Activated CD4-positive, alpha-beta T cell treated with anti-CD3 and anti-CD28 coated beads for 24 hours (primary cell): ENCODE results near the gene STARD9.
A peak's percentile ranks its signal among the peaks of the same experiment; 100 is the strongest.
"Not testable (repeated sequence)": the region's sequence is repeated elsewhere in the genome, so short reads cannot be mapped to it uniquely, and the experiment has no call there.

Experiments
- DNase-seq, 2 donors: peaks; one replicate each; pipeline ENCODE4 v3.0.0-alpha.2; 2020; ENCODE audit warnings: low read depth in 2 of 2

Gene STARD9

DNA sequence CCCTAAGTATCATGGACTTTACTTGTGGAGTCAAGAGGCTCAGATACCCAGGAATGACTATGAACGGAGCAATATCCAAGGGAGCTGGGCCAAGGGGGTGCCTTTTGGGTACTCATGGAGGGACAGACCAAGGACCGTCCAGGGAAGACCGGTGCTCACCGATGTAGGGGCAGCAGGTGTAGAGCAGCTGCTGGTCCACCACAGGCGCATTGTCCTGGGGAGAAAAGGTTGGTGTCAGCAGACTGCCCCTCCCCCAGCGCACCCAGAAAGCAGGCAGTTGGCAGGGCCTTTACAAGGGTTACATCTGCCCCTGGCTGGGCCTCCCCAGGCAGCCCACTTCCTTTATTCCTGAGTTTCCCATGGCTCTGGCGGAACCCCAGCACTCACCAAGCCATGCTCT is 154.0 kb downstream of the STARD9 start:
- DNase-seq, result no peak

DNA sequence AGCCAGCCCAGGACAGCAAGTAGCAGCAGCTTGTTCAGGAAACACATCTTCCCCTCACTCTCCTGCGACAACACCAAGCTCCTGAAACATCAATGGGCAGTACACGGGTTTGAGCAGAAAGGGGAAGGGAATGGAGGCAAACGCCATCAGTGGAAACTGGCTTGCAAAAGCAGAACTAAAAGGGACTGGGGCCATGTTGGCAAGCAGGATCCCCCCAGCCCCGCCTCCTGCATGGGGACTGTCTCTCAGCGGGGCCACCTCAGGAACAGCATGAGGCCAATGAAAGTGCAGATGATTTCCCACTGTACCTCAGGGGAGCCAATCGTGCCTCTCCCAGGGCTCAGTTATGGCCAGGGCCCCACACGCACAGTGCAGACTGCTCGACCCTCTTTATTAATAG is 154.7 kb downstream of the STARD9 start:
- no peak for DNase-seq

DNA sequence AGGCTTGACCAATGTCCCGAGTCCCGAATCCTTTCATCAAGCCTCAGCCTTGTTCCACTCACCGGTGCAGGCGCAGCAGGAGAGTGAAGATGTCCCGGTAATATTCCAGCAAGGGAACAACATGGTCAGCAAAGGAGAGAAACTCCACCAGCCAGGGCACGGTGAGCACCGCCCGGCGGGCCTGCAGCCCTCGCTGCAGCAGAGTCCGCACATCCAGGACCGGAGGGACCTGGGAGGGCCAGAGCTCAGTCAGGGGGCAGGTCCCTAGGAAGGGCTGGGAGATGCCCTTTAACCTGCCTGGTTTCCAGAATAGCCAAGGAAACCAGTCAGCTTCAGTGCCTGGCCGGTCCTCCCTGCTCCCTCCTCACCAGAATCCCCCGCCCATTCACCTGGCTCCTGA is 155.1 kb downstream of the STARD9 start:
- DNase-seq, result no peak

DNA sequence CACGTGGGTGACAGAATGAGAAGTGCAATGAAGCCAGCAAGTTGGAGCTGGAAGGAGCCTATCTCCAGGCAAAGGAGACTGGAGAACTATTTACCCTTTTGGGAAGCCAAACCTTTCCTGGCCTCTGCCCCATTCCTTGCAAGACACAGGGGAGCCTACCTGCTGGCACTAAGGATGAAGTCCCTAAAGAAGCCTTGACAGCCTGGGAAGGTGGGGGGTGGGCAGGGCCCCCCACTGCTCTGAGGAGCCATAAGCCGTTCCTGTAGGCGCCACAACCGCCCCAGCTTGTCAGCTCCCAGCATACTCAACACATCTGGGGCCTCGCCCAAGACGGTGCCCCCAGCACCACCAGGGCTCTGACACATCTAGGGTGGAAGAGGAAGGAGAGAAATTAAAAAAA is 156.1 kb downstream of the STARD9 start:
- DNase-seq, result no peak

DNA sequence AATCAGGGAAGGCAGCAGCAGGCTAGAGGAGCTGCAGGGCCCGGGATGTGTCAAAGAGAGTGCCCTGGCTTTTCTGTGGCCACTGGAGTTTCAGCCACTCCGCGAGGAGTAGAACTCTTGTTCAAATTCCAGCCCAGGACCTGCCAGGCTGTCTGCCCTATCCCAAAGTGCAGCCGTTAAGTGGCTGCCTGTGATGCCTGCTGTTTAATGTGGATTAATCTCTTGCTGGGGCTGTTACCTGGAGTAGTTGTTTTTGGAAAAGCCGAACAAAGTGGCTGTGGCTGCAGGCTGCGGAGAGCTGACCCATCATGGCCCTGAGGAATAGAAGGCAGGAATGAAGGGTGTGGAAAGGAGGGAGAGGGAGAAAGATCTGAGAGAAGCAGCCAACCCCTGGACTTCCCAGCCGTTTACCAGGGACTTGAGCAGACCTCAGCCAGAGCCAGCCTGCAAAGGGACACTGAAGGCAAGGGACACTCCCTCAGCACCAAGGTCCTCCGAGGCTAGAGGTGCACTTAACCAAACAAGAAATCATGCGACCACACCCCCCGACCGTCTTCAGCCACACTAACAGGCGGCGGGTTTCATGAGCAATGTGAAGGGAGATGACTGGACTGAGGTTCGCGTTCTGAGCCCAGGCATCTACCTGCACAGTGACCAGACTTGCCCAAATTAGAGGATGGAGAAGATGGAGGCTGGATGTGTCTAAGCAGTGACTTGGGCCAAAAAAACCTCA is 156.9 kb downstream of the STARD9 start:
- no peak for DNase-seq

DNA sequence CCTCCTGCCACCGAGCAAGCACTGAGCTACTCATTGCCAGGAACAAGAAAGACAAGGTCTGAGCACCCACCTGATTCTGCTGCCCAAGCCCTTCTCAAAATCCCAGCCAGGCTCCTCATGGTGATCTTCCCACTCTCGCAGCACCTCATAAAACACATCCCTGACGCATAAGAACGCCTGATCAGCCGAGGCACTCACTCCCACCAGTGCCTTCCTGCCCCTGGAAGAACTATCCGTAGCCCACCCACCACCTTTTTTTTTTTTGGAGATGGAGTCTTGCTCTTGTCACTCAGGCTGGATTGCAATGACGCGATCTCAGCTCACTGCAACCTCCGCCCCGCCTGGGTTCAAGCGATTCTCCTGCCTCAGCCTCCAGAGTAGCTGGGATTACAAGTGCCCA is 157.6 kb downstream of the STARD9 start:
- DNase-seq, result no peak

DNA sequence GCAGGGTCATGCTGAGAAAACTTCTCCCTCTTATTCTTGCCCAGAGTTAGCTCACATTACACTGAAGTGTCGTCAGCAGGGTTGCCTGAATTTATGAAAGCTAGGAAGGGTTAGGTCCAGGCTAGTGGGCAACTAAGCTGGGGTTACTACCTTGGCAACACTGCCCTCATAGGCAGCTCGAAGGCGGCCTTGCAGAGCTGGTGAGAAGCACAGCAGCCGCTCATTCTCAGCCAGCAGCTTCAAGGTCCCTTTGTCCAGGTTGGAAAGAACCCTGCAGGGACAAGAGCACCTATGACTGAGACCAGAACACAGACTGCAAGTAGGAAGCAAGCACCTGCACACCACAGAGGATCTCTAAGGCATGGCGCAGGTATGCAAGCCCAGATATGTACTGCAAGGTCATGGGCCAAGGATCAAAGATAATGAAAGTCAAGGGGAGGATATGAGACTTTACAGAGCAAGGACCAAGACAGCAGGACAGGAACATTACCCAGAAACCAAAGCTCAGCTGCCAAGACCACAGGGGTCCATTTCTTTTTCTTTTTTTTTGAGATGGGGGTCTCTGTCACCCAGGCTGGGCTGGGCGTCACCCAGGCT is 158.8 kb downstream of the STARD9 start:
- DNase-seq, result no peak

DNA sequence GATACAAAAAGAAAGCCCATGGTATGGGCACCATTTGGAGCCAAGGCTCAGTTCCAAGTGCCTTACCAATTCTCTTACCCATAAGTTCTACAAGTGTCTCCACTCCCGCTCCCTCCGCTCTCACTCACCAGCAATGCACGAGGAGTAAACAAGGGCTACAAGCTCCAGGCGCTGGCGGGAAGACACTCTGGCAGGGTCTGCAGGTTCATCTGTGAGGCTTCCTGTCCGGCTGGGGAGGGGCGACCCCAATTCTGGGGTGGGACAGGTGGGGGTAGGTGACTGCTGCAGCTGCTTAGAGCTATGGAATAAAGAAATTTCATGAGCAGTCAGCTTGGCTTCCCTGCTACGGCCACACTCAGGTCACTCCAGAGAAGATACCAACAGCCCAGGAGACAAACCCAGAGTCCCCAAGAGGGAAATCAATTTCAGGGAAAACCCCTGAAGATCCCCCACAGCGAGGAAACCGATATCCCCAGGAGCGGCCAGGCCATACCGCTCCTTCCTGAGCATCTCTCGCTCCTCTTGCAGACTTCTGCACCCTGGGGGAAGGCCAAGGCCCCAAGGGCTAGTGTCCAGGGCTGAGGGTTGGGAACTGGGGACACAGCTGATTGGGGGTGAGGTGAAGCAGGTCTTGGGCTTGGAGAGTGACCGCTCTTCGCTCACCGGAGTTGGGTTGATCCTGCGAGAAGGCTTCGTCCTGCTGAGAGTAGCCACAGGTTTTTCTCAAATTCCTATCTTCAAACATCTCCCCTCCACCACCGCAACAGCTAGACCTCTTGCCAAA is 160.2 kb downstream of the STARD9 start:
- no peak for DNase-seq

DNA sequence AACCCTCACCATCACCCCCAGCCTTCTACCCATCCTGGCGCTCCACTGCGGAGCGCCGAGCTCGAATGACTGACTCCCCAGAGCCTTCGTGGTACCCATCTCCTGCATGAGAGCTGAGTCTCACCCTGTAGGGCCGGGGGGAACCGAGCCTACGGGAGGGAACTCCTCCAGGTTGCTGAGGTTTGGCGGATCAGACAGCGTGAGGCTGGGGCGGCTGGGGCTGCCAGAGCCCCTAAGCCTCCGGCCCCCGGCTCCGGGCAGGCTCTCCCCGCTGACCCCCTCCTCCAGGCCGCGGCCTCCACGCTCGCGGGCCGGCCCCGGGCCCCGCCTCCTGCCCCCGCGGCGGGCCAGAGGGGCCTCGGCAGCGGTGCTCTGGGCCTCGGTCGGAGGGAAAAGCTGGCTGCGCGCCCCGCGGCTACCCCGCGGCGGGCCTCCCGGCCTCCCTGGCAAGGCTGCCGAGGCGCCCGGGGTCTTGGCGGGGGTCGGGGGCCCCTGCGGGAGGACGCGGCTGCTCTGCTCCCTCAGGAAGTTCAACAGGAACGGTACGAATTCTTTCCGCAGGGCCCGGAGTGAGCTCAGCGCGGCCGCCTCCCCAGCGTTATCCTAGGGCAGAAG is 160.9 kb downstream of the STARD9 start:
- peak in 1 of 2 donors; percentile 4 for DNase-seq

DNA sequence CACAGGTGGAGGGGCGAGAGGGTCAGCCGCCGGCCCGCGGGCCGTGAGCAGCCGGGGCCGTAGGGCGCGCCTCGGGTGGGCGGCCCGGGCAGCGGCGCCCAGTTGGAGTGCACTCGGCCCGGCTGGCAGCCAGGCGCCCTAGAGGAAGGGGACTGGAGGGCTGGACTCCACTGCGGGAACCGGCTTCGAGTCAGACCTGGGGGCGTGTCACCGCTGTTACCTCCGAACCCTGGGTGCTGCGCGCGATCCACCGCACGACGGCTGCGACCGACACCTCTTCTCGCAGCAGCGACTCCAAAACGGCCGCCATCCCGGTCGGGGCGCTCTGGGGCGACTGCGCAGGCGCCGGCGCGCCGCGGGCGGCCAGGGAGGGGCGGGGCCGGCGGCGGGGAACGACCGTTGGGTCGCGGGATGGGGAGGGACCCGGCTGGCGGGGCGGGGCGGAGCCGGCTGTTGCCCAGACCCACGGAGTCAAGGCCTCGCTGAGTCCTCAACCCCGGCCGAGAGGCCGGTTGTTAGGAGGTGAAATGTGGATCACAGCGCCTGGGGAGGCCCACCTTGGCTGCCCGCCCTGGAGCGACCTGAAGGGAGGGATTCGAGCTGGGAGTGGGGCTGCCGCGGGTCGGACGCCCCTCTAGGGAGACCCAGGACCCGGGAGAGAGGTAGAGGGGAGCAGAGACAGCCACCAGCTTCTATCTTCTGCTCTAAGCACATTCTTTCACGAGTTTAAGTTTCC is 161.6 kb downstream of the STARD9 start, which contains the start of gene CDAN1:
Gene CDAN1 (minus strand): TSS at position 336 of the 736 bp plus-strand sequence. CDS start 26 bp downstream, at position 310.
- DNase-seq, result peak; percentile 88 to 92

DNA sequence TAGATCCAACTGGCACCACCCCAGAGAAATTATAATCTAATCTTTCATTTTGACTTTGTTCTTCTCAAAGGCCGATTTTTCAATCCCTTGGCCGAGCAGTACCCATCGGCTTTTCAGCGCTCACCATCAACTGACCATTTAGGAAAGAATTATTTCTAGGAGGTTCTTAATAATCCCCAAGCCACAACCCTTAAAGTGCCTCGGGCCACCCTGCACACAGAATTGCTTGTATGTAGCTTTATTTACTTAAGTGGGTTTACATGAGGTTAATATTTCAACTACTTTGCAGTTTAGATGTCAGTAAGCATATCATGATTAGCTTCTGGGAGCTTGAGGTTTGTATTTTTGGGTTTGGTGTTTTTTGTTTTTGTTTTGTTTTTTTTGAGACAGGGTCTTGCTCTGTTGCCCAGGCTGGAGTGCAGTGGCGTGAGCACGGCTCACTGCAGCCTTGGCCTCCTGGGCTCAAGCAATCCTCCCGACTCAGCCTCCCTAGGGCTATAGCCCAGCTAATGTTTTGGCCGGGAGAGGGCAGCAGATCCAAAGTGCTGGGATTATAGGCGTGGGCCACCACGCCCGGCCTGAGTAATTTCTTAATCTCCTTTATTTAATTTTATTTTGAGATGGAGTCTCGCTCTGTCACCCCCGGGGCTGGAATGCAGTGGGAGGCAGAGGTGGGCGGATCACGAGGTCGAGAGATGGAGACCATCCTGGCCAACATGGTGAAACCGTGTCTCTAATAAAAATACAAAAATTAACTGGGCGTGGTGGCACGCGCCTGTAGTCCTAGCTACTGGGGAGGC is 162.3 kb downstream of the STARD9 start:
- no peak for DNase-seq

DNA sequence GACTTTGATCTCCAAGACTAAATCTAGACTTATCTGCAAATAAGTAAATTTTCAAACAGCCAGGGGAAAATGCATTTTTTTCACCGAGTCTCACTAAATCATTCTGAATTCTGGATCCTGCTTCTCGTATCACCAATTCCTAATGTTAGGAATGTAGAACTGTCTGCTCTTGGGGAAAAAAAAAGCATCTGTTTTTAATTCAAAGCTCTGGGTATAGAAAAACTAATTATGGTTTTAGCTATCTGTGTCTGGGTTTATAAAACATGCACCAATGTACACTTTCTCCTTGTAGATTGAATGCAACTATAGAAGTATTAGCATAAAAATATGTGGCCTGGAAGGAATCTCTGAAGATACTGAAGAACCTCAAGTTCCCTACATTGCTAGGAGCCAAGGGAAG is 166.3 kb downstream of the STARD9 start:
- DNase-seq, result no peak

DNA sequence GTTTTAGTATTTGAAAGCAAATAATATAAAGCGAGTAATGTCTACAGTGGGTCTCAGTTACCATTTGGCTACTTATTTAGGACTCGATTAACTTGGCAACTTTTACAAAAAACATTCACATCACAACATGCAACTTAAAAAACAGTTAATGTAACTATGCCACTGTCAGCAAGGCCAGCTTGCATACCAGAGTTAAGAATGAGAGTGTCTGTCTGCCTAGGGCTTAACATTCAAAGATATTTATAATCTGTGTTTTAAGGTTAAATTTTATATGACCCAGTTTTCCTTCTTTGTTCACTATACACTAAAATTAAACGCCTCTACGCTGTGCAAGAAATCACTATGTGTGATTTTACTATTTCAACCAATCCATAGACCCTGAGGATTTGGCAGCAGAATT is 166.7 kb downstream of the STARD9 start:
- no peak for DNase-seq

DNA sequence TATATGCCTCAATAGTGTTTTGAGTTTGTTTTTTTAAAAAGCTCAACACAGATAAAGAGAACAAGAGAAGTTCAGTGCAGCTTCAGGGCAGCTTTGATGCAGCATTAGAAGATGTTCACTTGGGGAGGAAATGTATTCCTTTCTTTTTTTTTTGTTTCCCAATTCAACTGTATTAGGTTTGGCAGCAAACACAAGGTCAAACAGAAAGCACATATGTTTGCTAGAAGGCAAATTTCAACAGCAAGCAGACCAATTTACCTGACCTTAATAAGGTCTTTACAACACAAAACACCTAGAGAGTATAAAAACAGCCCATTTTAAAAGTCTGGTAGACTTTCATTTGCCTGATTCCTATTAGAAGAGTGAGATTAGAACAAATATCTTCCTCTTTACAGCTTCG is 168.8 kb downstream of the STARD9 start:
- DNase-seq, result no peak

DNA sequence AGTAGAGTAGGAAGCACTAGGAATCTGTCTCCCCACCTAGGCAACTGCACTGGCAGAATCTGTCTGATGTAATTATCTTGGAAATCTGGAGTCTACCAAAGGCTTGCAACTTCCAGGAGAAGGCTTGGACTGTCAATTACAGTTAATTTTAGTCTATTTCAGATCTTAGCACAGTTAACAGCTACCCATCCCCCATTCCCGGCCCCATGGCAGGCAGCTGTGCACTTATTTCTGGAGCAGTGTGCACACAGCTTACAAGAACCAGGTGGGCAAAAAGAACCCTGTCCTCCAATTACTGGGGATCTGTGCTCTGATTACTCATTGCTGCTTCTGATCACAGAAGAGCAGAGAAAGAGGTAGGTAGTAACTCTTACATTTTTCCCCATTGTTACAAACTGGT is 173.9 kb downstream of the STARD9 start:
- DNase-seq, result no peak

DNA sequence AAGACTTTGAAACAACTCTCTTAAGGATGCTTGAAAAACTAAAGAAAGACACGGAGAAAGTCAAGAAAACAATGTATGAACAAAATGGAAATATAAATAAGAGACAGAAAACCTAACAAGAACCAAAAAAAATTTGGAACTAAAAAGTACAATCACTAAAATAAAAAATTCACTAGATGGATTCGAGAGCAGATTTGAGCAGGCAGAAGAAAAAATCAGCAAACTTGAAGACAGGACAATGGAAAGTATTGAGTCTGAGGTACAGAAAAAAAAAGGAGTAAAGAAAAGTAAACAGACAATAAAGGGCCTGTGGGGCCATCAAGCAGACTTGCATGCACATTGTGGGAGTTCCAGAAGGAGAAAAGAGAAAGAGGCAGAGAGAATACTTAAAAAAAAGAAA is 174.9 kb downstream of the STARD9 start:
- DNase-seq, result no peak

DNA sequence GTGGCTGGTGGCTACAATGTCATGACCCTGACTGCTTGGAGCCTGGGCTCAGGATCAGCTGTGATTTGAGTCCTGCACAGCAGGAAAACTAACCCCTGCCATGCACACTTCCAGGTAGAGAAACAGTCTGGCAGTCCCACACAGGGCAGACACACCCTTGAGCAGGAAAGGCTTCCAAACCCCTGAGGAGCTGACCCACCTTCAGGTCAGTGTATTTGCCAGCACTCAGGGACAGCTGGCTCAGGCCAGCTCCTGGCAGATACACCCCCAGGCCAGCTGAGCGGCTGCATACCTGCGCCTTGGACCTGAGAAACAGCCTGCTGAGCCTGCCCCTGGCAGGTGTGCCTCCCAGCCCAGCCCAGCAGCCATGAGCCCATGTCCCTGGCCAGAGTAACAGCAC is 183.7 kb downstream of the STARD9 start:
- no peak for DNase-seq

DNA sequence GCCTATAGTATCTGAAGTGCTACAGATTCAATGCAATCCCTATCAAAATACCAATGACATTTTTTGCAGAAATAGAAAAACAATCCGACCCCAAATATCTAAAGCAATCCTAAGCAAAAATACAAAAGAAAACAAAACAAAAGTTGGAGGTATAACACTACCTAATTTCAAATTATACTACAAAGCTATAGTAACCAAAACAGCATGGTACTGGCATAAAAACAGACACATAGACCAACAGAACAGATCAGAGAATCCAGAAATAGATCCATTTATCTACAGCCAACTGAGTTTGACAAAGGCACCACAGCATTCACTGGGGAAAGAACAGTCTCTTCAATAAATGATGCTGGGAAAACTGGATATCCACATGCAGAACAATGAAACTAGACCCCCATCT is 185.4 kb downstream of the STARD9 start:
- DNase-seq, result no peak

DNA sequence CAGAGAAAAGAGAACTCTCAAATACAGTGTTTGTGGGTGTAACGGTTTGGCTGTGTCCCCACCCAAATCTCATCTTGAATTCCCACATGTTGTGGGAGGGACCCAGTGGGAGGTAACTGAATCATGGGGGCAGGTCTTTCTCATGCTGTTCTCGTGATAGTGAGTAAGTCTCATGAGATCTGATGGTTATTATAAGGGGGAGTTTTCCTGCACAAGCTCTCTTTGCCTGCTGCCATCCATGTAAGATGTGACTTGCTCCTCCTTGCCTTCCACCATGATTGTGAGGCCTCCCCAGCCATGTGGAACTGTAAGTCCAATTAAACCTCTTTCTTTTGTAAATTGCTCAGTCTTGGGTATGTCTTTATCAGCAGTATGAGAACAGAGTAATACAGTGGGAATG is 186.4 kb downstream of the STARD9 start:
- DNase-seq, result not testable (repeated sequence)

DNA sequence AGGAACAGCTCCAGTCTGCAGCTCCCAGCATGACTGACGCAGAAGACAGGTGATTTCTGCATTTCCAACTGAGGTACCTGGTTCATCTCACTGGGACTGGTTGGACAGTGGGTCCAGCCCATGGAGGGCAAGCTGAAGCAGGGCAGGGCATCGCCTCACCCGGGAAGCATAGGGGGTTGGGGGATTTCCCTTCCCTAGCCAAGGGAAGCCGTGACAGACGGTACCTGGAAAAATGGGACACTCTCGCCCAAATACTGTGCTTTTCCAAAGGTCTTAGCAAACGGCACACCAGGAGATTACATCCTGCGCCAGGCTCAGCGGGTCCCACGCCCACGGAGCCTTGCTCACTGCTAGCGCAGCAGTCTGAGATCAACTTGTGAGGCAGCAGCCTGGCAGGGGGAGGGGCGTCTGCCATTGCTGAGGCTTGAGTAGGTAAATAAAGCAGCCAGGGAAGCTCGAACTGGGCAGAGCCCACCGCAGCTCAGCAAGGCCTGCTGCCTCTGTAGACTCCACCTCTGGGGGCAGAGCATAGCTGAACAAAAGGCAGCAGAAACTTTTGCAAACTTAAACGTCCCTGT is 188.8 kb downstream of the STARD9 start:
- not testable (repeated sequence) for DNase-seq
